HL-60/S4 (cell line): Measurements from ENCODE around the gene AQP12B.

Experiments
- in situ Hi-C: fragments of 300-500 bp; cut with MboI; formaldehyde crosslinking; loops from 2 replicates; pipeline ENCODE4 v1.14.3; 2022; ENCODE audit warnings: low sequenced_read_pairs

Gene AQP12B

DNA sequence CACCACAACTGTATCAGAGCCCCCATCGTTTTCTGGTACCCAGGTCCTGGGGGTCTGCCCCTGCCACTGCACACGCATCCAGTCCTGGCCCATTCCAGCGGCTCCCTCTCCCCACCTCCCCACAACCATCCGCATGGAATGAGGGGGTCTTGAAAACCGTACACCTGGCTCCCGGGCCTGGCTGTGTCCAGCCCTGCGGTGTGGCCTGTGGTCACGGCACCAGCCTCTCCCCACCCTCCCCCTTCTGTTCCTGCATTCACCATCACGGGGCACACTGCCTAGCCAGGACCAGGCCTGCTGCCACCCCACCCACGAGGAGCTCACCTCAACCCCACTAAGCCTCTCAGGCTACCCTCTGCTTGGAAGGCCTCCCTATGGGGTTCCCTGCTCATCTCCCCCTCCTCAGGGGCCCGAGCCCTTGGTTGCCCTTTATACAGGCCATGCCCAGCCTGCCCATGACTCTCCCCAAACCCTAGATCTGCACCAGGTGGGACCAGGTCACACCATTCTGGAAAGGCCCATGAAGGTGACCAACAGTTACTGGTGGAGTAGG lies 46.0 kb downstream of the AQP12B start:
- in situ Hi-C loops = no loop called here

DNA sequence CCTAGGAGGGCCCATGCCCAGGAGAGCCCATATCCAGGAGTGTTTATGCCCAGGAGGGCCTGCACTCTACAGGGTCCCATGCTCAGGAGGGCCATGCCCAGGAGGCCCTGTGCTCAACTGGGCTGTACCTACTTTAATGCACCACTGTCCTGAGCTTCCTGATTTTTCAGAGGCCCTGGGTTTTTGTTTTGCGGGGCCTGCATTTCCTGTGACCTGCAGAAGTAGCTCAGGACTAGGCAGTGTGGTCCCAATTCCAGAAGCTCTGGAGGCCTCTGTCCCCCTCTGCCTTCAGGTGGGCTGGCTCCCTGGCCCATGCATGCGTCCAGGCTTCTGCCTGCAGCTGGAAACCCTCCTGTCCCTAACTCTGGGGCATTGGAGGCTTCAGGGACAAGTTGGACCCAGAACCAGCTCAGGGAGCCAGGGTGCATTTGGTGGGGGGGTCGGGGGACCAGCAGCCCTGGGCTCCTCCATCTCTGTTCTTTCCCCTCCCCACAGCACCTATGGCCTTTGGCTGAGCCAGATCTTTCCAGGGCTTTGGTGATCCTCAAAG lies 46.6 kb downstream of the AQP12B start:
- in situ Hi-C loops = no loop called here

DNA sequence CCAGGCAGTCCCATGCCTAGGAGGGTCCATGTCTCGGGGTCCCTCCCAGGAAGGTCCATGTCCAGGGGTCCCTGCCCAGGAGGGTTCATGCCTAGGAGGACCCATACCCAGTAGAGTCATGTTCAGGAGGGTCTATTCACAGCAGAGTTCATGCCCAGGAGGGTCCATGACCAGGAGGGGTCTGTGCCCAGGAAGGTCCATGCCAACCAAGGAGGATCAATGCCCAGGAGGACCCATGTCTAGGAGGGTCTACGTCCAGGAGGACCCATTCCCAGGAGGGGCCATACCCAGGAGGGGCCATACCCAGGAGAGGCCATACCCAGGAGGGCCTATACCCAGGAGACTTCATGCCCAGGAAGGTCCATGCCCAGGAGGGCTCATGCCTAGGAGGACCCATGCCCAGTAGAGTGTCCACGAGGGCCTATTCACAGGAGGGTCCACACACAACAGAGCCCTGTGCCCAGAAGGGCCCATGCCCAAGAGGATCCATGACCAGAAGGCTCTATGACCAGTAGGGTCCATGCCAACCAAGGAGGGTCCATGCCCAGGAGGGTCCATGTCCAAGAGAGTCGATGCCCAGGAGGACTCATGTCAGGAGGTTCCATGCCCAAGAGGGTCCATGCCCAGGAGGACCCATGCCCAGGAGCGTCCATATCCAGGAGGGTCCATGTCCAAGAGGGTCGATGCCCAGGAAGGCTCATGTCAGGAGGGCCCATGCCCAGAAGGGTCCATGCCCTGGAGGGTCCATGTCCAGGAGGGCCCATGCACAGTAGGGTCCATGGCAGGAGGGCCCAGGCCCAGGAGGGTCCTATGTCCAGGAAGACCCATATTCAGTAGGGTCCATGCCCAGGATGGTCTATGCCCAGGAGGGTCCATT lies 47.3 kb downstream of the AQP12B start:
- in situ Hi-C loops = no loop called here

DNA sequence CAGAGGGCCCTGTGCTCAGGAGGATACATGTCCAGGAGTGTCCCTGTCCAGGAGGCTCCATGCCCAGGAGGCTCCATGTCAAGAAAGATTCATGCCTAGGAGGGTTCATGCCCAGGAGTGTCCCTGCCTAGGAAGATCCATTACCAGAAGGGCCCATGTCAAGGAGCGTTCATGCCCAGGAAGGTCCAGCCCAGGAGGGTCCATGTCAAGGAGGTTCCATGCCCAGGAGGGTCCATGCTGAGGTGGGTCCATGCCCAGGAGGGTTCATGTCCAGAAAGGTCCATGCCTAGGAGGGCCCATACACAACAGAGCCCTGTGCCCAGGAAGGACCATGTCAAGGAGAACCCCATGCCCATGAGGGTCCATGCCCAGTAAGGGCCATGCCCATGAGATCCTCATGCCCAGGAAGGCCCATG lies 50.4 kb downstream of the AQP12B start:
- in situ Hi-C loops = no loop called here

DNA sequence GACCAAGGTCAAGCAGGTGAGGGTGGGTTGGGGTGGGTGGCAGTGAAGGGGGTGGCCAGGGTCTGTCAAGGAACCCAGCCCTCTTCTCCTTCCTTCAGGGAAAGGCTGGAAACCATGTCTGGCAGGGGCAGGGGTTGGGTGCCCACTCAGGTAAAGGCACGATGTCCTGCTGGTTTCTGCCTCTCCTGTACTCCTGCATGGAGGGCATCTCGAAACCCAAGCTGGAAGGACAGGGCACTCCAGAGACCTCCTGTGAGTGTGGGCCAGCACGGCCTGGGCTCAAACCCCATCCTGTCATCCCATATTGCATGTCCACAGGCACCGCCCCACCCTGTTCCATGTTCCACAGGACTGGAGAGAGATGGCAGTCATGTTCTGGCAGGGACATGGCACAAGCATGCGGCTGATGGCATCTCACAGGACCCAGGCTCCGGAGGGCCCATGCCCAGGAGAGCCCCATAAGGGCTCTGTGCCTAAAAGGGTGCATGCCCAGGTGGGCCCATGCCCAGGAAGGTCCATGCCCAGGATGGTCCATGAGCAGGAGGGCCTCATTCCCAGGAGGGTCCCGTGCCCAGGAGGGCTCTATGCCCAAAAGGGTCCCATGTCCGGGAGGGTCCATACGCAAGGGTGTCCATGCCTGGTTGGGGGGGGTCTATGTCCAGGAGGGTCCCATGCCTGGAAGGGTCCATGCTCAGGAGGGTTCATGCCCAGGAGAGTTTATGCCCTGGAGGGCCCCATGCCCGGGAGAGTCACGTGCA lies 51.0 kb downstream of the AQP12B start:
- in situ Hi-C loops = no loop called here

DNA sequence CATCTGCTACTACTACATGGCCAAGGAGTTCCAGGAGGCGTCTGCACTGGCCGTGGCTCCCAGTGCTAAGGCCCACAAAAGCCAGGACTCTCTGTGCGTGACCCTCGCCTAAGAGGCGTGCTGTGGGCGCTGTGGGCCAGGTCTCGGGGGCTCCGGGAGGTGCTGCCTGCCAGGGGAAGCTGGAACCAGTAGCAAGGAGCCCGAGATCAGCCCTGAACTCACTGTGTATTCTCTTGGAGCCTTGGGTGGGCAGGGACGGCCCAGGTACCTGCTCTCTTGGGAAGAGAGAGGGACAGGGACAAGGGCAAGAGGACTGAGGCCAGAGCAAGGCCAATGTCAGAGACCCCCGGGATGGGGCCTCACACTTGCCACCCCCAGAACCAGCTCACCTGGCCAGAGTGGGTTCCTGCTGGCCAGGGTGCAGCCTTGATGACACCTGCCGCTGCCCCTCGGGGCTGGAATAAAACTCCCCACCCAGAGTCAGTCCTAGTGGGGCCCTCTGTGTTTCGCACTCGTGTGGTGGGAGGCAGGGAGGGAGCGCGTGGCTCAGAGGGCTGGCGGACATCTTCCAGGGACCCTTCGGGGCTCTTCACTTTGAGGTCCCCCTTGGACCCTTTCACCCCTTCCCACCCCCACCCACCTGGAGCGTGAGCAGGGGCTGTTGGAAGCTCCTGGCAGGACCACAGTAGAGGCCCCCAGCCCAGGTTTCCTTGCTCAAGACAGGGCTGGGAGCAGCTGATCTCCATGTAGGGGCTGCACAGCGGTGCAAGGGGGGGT lies 51.7 kb downstream of the AQP12B start:
- in situ Hi-C loops = no loop called here

DNA sequence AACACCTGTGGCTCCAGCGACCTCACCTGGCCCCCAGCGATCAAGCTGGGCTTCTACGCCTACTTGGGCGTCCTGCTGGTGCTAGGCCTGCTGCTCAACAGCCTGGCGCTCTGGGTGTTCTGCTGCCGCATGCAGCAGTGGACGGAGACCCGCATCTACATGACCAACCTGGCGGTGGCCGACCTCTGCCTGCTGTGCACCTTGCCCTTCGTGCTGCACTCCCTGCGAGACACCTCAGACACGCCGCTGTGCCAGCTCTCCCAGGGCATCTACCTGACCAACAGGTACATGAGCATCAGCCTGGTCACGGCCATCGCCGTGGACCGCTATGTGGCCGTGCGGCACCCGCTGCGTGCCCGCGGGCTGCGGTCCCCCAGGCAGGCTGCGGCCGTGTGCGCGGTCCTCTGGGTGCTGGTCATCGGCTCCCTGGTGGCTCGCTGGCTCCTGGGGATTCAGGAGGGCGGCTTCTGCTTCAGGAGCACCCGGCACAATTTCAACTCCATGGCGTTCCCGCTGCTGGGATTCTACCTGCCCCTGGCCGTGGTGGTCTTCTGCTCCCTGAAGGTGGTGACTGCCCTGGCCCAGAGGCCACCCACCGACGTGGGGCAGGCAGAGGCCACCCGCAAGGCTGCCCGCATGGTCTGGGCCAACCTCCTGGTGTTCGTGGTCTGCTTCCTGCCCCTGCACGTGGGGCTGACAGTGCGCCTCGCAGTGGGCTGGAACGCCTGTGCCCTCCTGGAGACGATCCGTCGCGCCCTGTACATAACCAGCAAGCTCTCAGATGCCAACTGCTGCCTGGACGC lies 52.5 kb downstream of the AQP12B start:
- in situ Hi-C loops = no loop called here

DNA sequence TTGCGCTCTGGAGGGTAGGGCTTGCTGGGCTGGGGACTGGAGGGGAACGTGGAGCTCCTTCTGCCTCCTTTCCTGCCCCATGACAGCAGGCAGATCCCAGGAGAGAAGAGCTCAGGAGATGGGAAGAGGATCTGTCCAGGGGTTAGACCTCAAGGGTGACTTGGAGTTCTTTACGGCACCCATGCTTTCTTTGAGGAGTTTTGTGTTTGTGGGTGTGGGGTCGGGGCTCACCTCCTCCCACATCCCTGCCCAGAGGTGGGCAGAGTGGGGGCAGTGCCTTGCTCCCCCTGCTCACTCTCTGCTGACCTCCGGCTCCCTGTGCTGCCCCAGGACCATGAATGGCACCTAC lies 53.1 kb downstream of the AQP12B start:
- in situ Hi-C loops = no loop called here

DNA sequence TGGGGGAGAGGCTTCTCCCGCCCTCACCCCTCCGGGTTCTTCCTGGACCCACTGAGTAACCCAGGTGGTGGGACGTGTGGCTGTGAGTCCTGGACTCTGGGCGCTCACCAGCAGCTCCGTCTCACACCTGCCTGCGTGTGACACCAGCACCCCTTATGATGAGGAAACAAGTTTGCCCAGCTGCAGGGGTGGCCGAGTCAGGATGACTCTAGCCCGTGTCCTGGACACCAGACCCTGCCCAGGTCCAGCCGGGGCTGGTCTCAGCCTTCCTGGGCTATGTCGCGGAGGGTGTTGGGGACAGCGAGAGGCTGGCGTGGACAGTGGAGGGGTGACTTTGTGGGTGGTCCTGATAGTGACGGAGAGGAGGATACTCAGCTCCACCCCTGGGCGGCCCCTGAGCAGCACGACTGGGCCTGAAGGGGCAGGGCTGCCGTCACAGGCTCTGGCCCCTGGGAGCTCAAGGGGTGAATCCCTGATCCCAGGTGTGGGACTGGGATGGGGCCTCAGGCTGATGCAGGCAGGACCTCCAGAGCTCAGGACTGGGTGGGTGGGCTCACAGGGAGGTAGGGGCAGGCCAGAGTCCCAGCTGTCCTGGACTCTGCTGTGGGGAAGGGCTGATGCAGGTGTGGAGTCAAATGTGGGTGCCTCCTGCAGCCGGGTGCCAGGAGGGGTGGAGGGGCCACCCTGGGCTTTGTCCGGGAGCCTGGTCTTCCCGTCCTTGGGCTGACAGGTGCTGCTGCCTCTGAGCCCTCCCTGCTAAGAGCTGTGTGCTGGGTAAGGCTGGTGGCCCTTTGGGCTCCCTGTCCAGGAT lies 53.7 kb downstream of the AQP12B start:
- in situ Hi-C loops = no loop called here

DNA sequence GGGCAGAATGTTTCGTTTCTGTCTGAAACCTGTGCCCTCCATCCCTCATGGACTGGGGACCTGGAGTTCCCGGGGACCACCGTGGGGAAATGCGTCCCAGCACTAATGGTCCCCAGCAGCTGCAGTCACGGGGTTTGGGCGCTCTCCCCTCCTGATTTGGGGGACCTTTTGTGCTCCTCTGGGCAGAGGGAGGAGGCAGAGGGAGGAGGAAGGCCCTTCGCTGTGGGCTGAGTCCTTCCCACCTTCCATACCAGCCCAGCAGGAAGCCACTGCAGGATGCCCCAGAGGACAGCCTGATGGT lies 54.2 kb downstream of the AQP12B start:
- in situ Hi-C loops = no loop called here

DNA sequence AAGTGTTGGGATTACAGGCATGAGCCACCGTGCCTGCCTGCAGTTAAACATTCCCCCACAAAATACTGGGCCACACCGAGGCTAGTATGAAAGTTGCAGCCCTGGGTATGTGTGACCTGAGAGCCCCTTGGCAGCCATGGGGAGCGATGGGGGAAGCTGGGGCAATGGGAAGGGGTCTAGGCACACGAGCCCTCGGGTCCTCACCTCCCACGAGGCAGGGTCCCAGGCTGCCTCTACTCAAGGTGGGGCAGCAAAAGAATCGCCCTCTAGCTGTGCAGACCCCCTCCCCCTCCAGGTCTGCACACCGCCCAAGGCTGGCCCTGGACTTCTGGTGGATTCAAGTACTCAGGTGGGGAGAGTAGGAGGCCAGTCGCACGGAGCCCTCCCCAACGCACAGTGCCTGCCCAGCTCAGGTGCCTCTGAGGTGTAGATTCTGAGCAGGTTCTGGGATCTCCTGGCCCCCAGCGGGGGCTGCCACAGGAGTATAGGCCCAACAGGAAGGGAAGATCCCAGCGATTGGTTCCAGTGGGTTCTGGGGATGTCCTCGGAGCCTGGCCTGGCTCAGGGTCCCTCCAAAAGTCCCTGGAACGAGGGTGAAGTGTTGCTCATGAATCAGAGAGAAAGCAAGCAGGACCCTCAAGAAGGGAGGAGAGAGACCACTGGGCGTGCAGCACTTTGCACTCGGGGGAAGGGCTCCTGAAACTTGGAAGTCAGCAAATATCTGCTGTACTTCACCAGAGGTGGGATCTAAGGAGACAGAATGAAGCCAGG lies 54.8 kb downstream of the AQP12B start:
- in situ Hi-C loops = no loop called here

DNA sequence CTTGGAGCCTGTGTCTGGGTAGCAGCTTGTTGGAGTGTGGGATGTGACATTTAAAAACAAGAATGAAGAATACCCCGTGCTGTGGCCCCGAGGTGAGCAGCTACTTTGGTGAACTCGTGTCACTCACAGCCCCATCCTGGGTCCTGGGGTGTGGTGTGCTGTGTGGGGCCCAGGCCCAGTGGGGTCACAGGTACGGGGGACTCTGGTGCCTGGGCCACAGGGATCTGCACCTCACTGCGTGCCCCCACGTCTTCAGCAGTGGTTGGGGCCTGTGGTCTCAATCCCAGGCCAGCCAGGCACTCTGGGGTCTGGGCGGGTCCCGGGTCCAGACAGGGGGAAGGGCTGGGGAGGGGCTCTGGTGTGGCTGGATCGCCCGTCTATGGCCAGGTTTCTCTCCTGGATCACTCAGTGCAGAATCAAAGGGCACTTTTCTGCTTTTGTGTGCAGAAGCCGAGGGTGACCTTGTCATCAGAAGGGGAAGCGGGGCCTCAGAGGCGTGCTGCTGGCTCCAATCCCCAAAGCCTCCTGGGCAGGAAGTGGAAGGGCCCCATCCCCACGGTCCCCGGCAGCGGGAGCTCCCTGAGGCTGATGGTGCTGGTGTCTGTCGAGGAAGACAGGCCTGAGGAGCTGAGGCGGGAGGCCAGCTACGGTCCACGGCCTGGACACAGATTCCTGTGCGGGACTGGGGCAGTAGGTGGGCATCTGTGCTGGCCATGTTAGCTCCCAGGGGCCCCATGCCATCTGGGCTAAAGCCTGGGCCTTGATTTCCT lies 56.0 kb downstream of the AQP12B start:
- in situ Hi-C loops = no loop called here
